HEK293T (cell line): ENCODE data around the gene NPFFR1.

Source experiments
- CTCF ChIA-PET: fragments of 350-600 bp; formaldehyde crosslinking; extraction: SDS; loops from one replicate; lab custom pipeline; 2021; ENCODE audit warnings: antibody characterized with exemption, inconsistent platforms; lab: Yijun Ruan, JAX
- POLR2A ChIA-PET: fragments of 350-600 bp; formaldehyde crosslinking; extraction: SDS; loops from one replicate; lab custom pipeline; 2020; ENCODE audit warnings: antibody characterized with exemption, inconsistent platforms; lab: Yijun Ruan, JAX
- DNase-seq: peaks from one replicate; pipeline ENCODE4 v3.0.0; 2012; ENCODE audit warnings: mixed read lengths; ENCODE audit errors: extremely low spot score
- ARNT ChIP-seq: fragments of 450-650 bp; IDR thresholded peaks from 2 replicates; pipeline ENCODE4 v1.6.1; 2017; ENCODE audit warnings: mild to moderate bottlenecking
- BHLHE40 ChIP-seq: fragments of 450-650 bp; IDR thresholded peaks from 2 replicates; pipeline ENCODE4 v1.6.1; 2016; ENCODE audit warnings: mild to moderate bottlenecking, moderate library complexity, borderline replicate concordance
- CTBP1 ChIP-seq: fragments of 450-650 bp; IDR thresholded peaks from 2 replicates; pipeline ENCODE4 v1.6.1; 2016; ENCODE audit warnings: borderline replicate concordance
- ELF4 ChIP-seq: fragments of 450-650 bp; IDR thresholded peaks from 2 replicates; pipeline ENCODE4 v1.6.1; 2017; ENCODE audit warnings: antibody characterized with exemption
- FOXA1 ChIP-seq: fragments of 450-650 bp; IDR thresholded peaks from 2 replicates; pipeline ENCODE4 v1.6.1; 2016; ENCODE audit warnings: mild to moderate bottlenecking
- FOXK2 ChIP-seq: fragments of 450-650 bp; IDR thresholded peaks from 2 replicates; pipeline ENCODE4 v1.6.1; 2016; ENCODE audit warnings: mild to moderate bottlenecking
- FOXM1 ChIP-seq: fragments of 450-650 bp; IDR thresholded peaks from 2 replicates; pipeline ENCODE4 v1.6.1; 2017; ENCODE audit warnings: mild to moderate bottlenecking, borderline replicate concordance
- HDGF ChIP-seq: fragments of 450-650 bp; IDR thresholded peaks from 2 replicates; pipeline ENCODE4 v1.6.1; 2017; ENCODE audit warnings: antibody characterized with exemption, borderline replicate concordance
- L3MBTL2 ChIP-seq: fragments of 450-650 bp; conservative IDR thresholded peaks from 2 replicates; pipeline ENCODE4 v1.6.1; 2016; ENCODE audit warnings: mild to moderate bottlenecking
- LEF1 ChIP-seq: fragments of 450-650 bp; IDR thresholded peaks from 2 replicates; pipeline ENCODE4 v1.6.1; 2017; ENCODE audit warnings: mild to moderate bottlenecking, borderline replicate concordance
- NFRKB ChIP-seq: fragments of 450-650 bp; IDR thresholded peaks from 2 replicates; pipeline ENCODE4 v1.6.1; 2016; ENCODE audit warnings: mild to moderate bottlenecking, moderate library complexity
- PKNOX1 ChIP-seq: fragments of 450-650 bp; IDR thresholded peaks from 2 replicates; pipeline ENCODE4 v1.6.1; 2016
- SP1 ChIP-seq: fragments of 450-650 bp; IDR thresholded peaks from 2 replicates; pipeline ENCODE4 v1.6.1; 2017
- SUZ12 ChIP-seq: fragments of 450-650 bp; IDR thresholded peaks from 2 replicates; pipeline ENCODE4 v1.6.1; 2016; ENCODE audit warnings: mild to moderate bottlenecking
- TARDBP ChIP-seq: fragments of 450-650 bp; IDR thresholded peaks from 2 replicates; pipeline ENCODE4 v1.6.1; 2016
- ZNF384 ChIP-seq: fragments of 450-650 bp; IDR thresholded peaks from 2 replicates; pipeline ENCODE4 v1.6.1; 2016

The NPFFR1 gene

GRCh38 chr10:70212879-70213278 is 70.9 kb downstream of the NPFFR1 start:
- POLR2A ChIA-PET, result no interaction called here
- CTCF ChIA-PET, result no interaction called here
- DNase-seq, result no peak
- TF ChIP-seq L3MBTL2, result no peak
- TF ChIP-seq PKNOX1, result no peak

- no peak for TF ChIP-seq HDGF
- TF ChIP-seq FOXA1, result no peak
- TF ChIP-seq CTBP1, result no peak
- no peak for TF ChIP-seq LEF1
- no peak for TF ChIP-seq TARDBP
- no peak for TF ChIP-seq PKNOX1
- no peak for TF ChIP-seq ZNF384
- TF ChIP-seq ELF4, result no peak
- TF ChIP-seq FOXK2, result no peak
- ChIA-PET CTCF (interaction anchor here (0.8 kb wide), 1 partner anchor 9 kb away, joined by 3 read pairs; no protein-coding TSS in a partner anchor), POLR2A (interaction anchor here (0.7 kb wide), 1 partner anchor 350 kb away, joined by 3 read pairs; no protein-coding TSS in a partner anchor)
- DNase-seq, result no peak
Observed at GRCh38 chr10:70212277-70212676, 71.5 kb downstream of the NPFFR1 start.

- DNase-seq, result no peak
- TF ChIP-seq SUZ12 (no peak), HDGF (no peak), FOXM1 (no peak), FOXA1 (no peak)
- CTCF ChIA-PET, result no interaction called here
- POLR2A ChIA-PET, result no interaction called here
Observed at GRCh38 chr10:70206762-70207161, 77.0 kb downstream of the NPFFR1 start.

GRCh38 chr10:70201105-70201504 is 82.7 kb downstream of the NPFFR1 start:
- CTCF ChIA-PET, result no interaction called here
- TF ChIP-seq PKNOX1, result no peak
- TF ChIP-seq BHLHE40, result no peak
- no peak for TF ChIP-seq SUZ12
- no peak for TF ChIP-seq ELF4
- TF ChIP-seq NFRKB, result no peak
- no peak for TF ChIP-seq FOXK2
- no peak for TF ChIP-seq CTBP1
- no peak for TF ChIP-seq SP1
- TF ChIP-seq FOXA1, result no peak
- no peak for TF ChIP-seq L3MBTL2
- no peak for TF ChIP-seq ARNT
- no peak for TF ChIP-seq HDGF
- TF ChIP-seq FOXM1, result no peak
- no peak for TF ChIP-seq TARDBP
- no peak for TF ChIP-seq ZNF384
- TF ChIP-seq LEF1, result no peak
- no peak for DNase-seq
- POLR2A ChIA-PET, result no interaction called here

GRCh38 chr10:70198696-70199466 is 84.9 kb downstream of the NPFFR1 start:
- TF ChIP-seq ARNT (no peak), SUZ12 (no peak), LEF1 (no peak), ZNF384 (no peak), BHLHE40 (no peak), TARDBP (no peak), FOXK2 (no peak), NFRKB (no peak), FOXA1 (no peak), CTBP1 (no peak), ELF4 (no peak), PKNOX1 (no peak), FOXM1 (no peak), HDGF (no peak), L3MBTL2 (no peak), SP1 (no peak)
- DNase-seq, result no peak
- CTCF ChIA-PET, result interaction anchor here (1.4 kb wide), 1 partner anchor 23 kb away, joined by 3 read pairs; no protein-coding TSS in a partner anchor
- POLR2A ChIA-PET, result interaction anchor here (1.8 kb wide), 1 partner anchor 52 kb away, joined by 7 read pairs; the partner anchor contains the start of gene TYSND1
